ENCODE measurements around the gene PPP1R18.

GRCh38 chr6:30688569-30688968 is 2.1 kb upstream of the PPP1R18 start:
- TF ChIP-seq CTCF (IDR thresholded peaks at IDR 0.05): no peak
- no peak for TF ChIP-seq POLR2A (IDR thresholded peaks at IDR 0.05)

All from thyroid gland (tissue), 4 donors.